GM21515 (cell line): ENCODE results near the gene ETFB.

Experiments used
- ATAC-seq: cut with Tn5 transposase; IDR thresholded peaks from one replicate; pipeline ENCODE4 v1.9.1; 2021; ENCODE audit not compliant: unreplicated experiment

ETFB gene

DNA sequence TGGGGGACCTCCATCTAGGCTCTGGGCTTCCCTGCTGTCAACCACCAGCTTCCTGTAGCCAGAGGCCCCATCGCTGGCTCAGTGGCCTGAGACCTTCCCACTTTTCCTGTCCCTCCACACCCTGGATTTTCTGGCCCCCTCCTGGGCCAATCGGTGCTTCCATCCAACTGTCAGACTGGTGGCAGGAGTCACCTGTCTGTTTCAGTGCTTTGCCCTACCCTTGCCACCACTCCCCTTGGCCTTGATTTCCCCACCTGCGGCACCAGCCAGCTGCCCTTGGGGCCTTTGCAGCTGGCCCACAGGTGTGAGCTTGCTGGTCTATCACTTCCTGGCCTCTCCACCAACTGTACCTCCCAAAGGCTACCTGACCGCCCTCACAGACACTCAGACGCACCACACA lies 36.8 kb downstream of the ETFB start:
- ATAC-seq, result no peak

GRCh38 chr19:51327066-51328001 lies 38.9 kb downstream of the ETFB start:
- ATAC-seq, result no peak

- ATAC-seq, result no peak
These were observed 39.7 kb downstream of the ETFB start for GRCh38 chr19:51326216-51327065.

- no peak for ATAC-seq
These were observed 40.8 kb downstream of the ETFB start for GRCh38 chr19:51325161-51325976.

GRCh38 chr19:51324167-51324481 lies 42.1 kb downstream of the ETFB start:
- ATAC-seq, result no peak

- no peak for ATAC-seq
These were observed 42.6 kb downstream of the ETFB start for GRCh38 chr19:51323481-51324166.

DNA sequence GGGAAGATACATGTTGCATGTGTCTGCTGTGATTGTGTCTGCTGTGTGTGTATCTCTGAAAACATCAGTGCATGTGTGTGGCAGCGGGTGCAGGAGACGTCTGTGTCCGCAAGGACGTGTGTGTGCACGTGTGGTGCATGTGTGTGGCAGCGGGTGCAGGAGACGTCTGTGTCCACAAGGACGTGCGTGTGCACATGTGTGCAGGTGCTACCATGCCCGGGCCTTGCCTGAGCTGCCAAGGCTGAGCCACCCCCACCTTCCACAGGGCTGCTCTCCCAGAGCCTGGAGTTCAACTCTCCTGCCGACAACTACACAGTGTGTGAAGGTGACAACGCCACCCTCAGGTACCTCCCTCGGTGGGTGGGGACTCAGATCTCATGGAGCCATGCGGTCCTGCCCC lies 44.4 kb downstream of the ETFB start:
- ATAC-seq, result no peak

DNA sequence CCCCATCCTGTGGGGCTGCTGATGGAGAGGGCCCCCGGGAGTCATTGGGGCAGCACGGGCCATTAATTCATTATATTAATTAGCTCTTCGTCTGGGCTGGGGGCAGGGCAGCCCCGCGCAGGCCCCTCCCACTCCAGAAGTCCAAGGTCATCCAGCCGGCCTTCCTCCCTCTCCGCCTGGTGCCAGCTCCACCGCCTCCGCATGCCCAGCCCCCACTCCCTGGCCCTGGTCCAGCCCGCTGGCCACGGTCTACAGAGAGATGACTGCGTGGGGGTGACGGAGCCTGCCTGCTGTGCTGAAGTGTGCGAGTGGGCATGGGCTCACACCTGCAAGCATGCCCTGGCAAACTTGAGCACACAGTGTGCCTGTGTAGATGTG lies 45.9 kb downstream of the ETFB start:
- no peak for ATAC-seq

DNA sequence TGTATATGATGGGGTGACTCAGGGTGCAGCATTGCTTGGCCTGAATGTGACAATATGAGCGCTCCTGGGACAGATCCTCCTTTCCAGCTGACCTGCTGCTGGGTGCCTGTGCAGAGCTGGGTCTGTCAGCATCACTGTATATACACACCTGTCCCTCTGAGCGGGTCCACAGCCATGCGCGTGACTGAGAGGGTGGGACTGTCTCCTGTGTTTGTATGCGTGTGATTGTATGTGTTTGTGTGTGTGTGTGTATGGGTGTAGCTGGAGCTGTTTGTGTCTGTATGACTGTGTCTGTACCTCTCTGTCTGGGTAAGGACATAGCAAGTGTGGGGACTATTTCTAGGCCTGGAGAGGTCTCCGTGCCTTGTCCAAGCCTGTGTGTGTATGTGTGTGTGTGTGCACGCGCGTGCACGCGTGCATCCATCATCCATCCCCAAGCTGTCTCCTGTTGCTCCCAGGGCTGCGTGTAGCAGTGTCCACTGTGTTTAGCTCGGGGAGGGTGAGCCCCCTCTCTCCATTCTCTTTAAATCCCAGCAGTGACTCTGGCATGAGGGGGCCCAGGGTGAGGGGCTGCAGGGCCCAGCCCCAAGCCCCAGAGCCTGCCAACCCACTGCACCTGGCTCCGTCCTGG lies 46.4 kb downstream of the ETFB start:
- no peak for ATAC-seq

GRCh38 chr19:51318687-51319648 lies 47.2 kb downstream of the ETFB start:
- ATAC-seq, result no peak

DNA sequence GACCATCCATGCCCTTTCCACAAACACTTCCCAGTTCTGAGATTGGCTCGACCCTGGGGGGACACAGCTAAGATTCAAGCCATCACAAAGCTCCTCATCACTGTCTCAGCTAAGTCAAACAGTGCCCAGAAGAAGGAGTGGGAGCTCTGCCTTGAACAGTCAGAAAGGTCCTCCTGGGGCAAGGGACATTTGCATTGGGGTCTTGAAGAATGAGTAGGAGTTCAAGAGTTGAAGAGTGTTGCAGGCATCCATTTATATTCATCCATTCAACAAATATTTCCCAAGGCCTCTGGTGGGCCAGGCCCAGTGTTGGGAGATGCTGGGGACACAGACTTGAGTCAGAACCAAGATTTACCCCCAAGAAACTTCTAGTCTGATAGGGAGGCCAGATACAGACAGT lies 48.2 kb downstream of the ETFB start:
- ATAC-seq, result no peak

- no peak for ATAC-seq
These were observed 48.8 kb downstream of the ETFB start for GRCh38 chr19:51317376-51317775.

DNA sequence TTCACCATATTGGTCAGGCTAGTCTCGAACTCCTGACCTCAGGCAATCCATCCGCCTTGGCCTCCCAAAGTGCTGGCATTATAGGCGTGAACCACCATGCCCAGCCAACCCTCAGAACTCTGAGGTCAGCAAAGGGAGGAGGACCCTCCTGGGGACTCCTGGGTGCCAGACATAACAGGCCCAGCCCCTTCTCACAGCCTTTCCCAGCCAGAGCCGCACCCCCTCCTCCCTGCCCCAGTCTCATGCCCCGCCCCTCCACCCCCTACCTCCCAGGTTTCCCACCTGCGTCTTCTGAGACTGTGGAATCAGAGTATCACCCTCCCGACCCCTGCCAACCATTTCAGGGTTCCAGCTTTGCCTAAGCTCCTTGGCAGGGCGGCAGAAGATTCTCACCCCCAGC lies 49.5 kb downstream of the ETFB start:
- no peak for ATAC-seq

GRCh38 chr19:51311351-51312257 lies 54.6 kb downstream of the ETFB start, which contains the start of gene IGLON5:
TSS of gene IGLON5 (plus strand) at chr19:51311644. CDS start at chr19:51311848, 204 bp downstream.
- no peak for ATAC-seq

GRCh38 chr19:51305479-51305878 lies 60.7 kb downstream of the ETFB start:
- ATAC-seq, result no peak

GRCh38 chr19:51301266-51301665 lies 64.9 kb downstream of the ETFB start:
- ATAC-seq, result no peak

DNA sequence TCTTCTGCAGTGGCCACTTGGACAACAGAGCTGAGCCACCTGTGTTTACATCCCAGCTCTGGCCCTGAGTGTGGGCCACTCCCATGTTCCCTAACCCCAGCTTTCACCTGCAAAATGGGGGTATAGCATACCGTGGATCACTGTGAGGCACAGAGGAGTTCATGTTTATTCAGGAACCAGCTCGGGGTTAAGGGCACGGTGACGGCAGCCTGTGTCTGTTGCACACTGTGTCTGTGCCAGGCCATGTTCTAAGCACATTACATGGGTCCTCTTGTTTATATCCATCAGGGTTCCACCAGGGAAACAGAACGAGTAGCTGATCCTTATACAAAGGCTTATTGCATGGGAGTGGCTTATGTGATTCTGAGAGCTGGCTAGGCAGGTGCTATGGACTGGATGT lies 68.8 kb downstream of the ETFB start:
- no peak for ATAC-seq
